ENCODE results near the gene CEP76. TPM values are rescaled to one million over a fixed set of nuclear protein-coding genes. Genes with fewer than 3 reads are reported as not detected.

Gene CEP76
- total RNA-seq, 1 experiment from 2014 or later = 26.4 TPM

GRCh38 chr18:12637901-12638643, 64.5 kb downstream of the CEP76 start:
- H3K27ac Mint-ChIP-seq (ENCODE audit: unreplicated experiment) = no peak overlapping the region

GRCh38 chr18:12637393-12637792, 65.1 kb downstream of the CEP76 start:
- DNase-seq = no peak
- H3K9me3 ChIP-seq = no peaks in the 10 kb centered on the region
- Mint-ChIP-seq H3K4me1 (ENCODE audit: low read depth, unreplicated experiment) (peaks cover 10% of the 10 kb centered on the region), H3K4me3 (ENCODE audit: unreplicated experiment) (no peak overlapping the region), H3K9me3 (ENCODE audit: unreplicated experiment) (no peaks in the 10 kb centered on the region), H3K27ac (ENCODE audit: unreplicated experiment) (no peak overlapping the region), H3K36me3 (ENCODE audit: insufficient read depth, unreplicated experiment) (peaks cover 5% of the 10 kb centered on the region), H3K27me3 (ENCODE audit: insufficient read depth, unreplicated experiment) (no peaks in the 10 kb centered on the region)
- no peaks in the 10 kb centered on the region for H3K36me3 ChIP-seq (ENCODE audit: control insufficient read depth, insufficient read depth, low read length)
- ChIA-PET POLR2A (no interaction called here), CTCF (interaction anchor here (0.6 kb wide), 1 partner anchor 366 kb away, joined by 4 read pairs; no protein-coding TSS in a partner anchor)
- intact Hi-C loops (cut with micrococcal nuclease; ENCODE audit: unreplicated experiment) = no loop called here
- no peak overlapping the region for H3K4me3 ChIP-seq (ENCODE audit: low read depth, low read length)
- no TSS peak for BruUV-seq (replicated peaks)
- H3K4me1 ChIP-seq = peaks cover 3% of the 10 kb centered on the region
- TF ChIP-seq CTCF (IDR thresholded peaks at IDR 0.05; ENCODE audit: insufficient read depth in 1 of 2, low read depth in 1 of 2, low read length in 1 of 2, severe bottlenecking in 1 of 2, unreplicated experiment in 1 of 2) = no peak
- no peaks in the 10 kb centered on the region for H3K27me3 ChIP-seq (replicated peaks; ENCODE audit: control insufficient read depth, insufficient read depth, low read length)

More at GRCh38 chr18:12637901-12638643, 64.5 kb downstream of the CEP76 start:
- H3K9me3 Mint-ChIP-seq (ENCODE audit: unreplicated experiment) = no peaks in the 10 kb centered on the region
- BruUV-seq (replicated peaks) = no TSS peak
- intact Hi-C loops (cut with micrococcal nuclease; ENCODE audit: unreplicated experiment) = no loop called here
- no peaks in the 10 kb centered on the region for H3K27me3 Mint-ChIP-seq (ENCODE audit: insufficient read depth, unreplicated experiment)
- TF ChIP-seq CTCF (IDR thresholded peaks at IDR 0.05; ENCODE audit: insufficient read depth in 1 of 2, low read depth in 1 of 2, low read length in 1 of 2, severe bottlenecking in 1 of 2, unreplicated experiment in 1 of 2) = no peak
- no peak for DNase-seq
- peaks cover 3% of the 10 kb centered on the region for H3K4me1 ChIP-seq
- H3K4me1 Mint-ChIP-seq (ENCODE audit: low read depth, unreplicated experiment) = peaks cover 10% of the 10 kb centered on the region
- H3K4me3 ChIP-seq (ENCODE audit: low read depth, low read length) = no peak overlapping the region
- peaks cover 5% of the 10 kb centered on the region for H3K36me3 Mint-ChIP-seq (ENCODE audit: insufficient read depth, unreplicated experiment)
- CTCF ChIA-PET = interaction anchor here (0.6 kb wide), 1 partner anchor 366 kb away, joined by 4 read pairs; no protein-coding TSS in a partner anchor
- no peak overlapping the region for H3K4me3 Mint-ChIP-seq (ENCODE audit: unreplicated experiment)
- no peaks in the 10 kb centered on the region for H3K27me3 ChIP-seq (replicated peaks; ENCODE audit: control insufficient read depth, insufficient read depth, low read length)
- no peaks in the 10 kb centered on the region for H3K36me3 ChIP-seq (ENCODE audit: control insufficient read depth, insufficient read depth, low read length)
- POLR2A ChIA-PET = no interaction called here
- H3K9me3 ChIP-seq = no peaks in the 10 kb centered on the region

- POLR2A ChIA-PET = no interaction called here
- intact Hi-C loops (cut with micrococcal nuclease; ENCODE audit: unreplicated experiment) = no loop called here
Observed at GRCh38 chr18:12631831-12632477, 70.6 kb downstream of the CEP76 start.

More at GRCh38 chr18:12631831-12632477, 70.6 kb downstream of the CEP76 start:
- no peaks in the 10 kb centered on the region for H3K9me3 Mint-ChIP-seq (ENCODE audit: unreplicated experiment)
- no peaks in the 10 kb centered on the region for H3K36me3 Mint-ChIP-seq (ENCODE audit: insufficient read depth, unreplicated experiment)
- CTCF ChIA-PET = no interaction called here
- Histone ChIP-seq H3K4me3 (ENCODE audit: low read depth, low read length) (no peak overlapping the region), H3K9me3 (no peaks in the 10 kb centered on the region), H3K36me3 (ENCODE audit: control insufficient read depth, insufficient read depth, low read length) (no peaks in the 10 kb centered on the region), H3K27me3 (replicated peaks; ENCODE audit: control insufficient read depth, insufficient read depth, low read length) (no peaks in the 10 kb centered on the region; the same call in 1 of the 2 replicates), H3K4me1 (no peaks in the 10 kb centered on the region)
- no peak overlapping the region for H3K27ac Mint-ChIP-seq (ENCODE audit: unreplicated experiment)
- no TSS peak for BruUV-seq (replicated peaks)
- H3K4me1 Mint-ChIP-seq (ENCODE audit: low read depth, unreplicated experiment) = no peaks in the 10 kb centered on the region
- no peak for DNase-seq
- no peaks in the 10 kb centered on the region for H3K27me3 Mint-ChIP-seq (ENCODE audit: insufficient read depth, unreplicated experiment)
- TF ChIP-seq CTCF (IDR thresholded peaks at IDR 0.05; ENCODE audit: insufficient read depth in 1 of 2, low read depth in 1 of 2, low read length in 1 of 2, severe bottlenecking in 1 of 2, unreplicated experiment in 1 of 2) = no peak
- no peak overlapping the region for H3K4me3 Mint-ChIP-seq (ENCODE audit: unreplicated experiment)

Measured in Caco-2 (cell line).